CD4-positive, alpha-beta T cell treated with Interleukin-17A for 4 hours (primary cell): ENCODE results near the gene LRRC17.
"Not testable (repeated sequence)": the region's sequence is repeated elsewhere in the genome, so short reads cannot be mapped to it uniquely, and the experiment has no call there.

Experiments
- DNase-seq: peaks from one replicate; pipeline ENCODE4 v3.0.0-alpha.2; 2020; ENCODE audit warnings: mixed read lengths

The LRRC17 gene

GRCh38 chr7:102943423-102944169, 30.8 kb downstream of the LRRC17 start:
- no peak for DNase-seq

- no peak for DNase-seq
Observed at GRCh38 chr7:102944241-102944640, 31.4 kb downstream of the LRRC17 start.

- DNase-seq = no peak
Observed at GRCh38 chr7:102951839-102952238, 39.0 kb downstream of the LRRC17 start.

GRCh38 chr7:102953406-102953805, 40.6 kb downstream of the LRRC17 start:
- DNase-seq = no peak

- DNase-seq = not testable (repeated sequence)
Observed at GRCh38 chr7:102954359-102954758, 41.6 kb downstream of the LRRC17 start.

- not testable (repeated sequence) for DNase-seq
Observed at GRCh38 chr7:102958004-102958403, 45.2 kb downstream of the LRRC17 start.

GRCh38 chr7:102961993-102962392, 49.2 kb downstream of the LRRC17 start:
- DNase-seq = not testable (repeated sequence)

GRCh38 chr7:102966465-102966864, 53.7 kb downstream of the LRRC17 start:
- no peak for DNase-seq

GRCh38 chr7:102967798-102968197, 55.0 kb downstream of the LRRC17 start:
- no peak for DNase-seq

- DNase-seq = no peak
Observed at GRCh38 chr7:102973096-102973802, 60.4 kb downstream of the LRRC17 start.

- DNase-seq = no peak
Observed at GRCh38 chr7:102974366-102975236, 61.8 kb downstream of the LRRC17 start.

- no peak for DNase-seq
Observed at GRCh38 chr7:102975854-102976253, 63.1 kb downstream of the LRRC17 start.

GRCh38 chr7:102976493-102976892, 63.7 kb downstream of the LRRC17 start:
- DNase-seq = no peak

GRCh38 chr7:102977586-102977985, 64.8 kb downstream of the LRRC17 start:
- DNase-seq = not testable (repeated sequence)

GRCh38 chr7:102978284-102978683, 65.5 kb downstream of the LRRC17 start:
- DNase-seq = no peak

GRCh38 chr7:102979670-102980069, 66.9 kb downstream of the LRRC17 start:
- DNase-seq = no peak

- DNase-seq = no peak
Observed at GRCh38 chr7:102981451-102981850, 68.7 kb downstream of the LRRC17 start.

- DNase-seq = no peak
Observed at GRCh38 chr7:102982235-102982634, 69.4 kb downstream of the LRRC17 start.

- no peak for DNase-seq
Observed at GRCh38 chr7:102983602-102984001, 70.8 kb downstream of the LRRC17 start.

- no peak for DNase-seq
Observed at GRCh38 chr7:102985176-102985783, 72.5 kb downstream of the LRRC17 start.

GRCh38 chr7:102988088-102988487, 75.3 kb downstream of the LRRC17 start:
- no peak for DNase-seq

- no peak for DNase-seq
Observed at GRCh38 chr7:102988631-102989560, 76.1 kb downstream of the LRRC17 start.
